Activated gamma-delta T cell treated with Interleukin-2 at 50 U/mL for 16 hours (primary cell): ENCODE measurements around the gene ANKH.

ENCODE experiments used
- DNase-seq: peaks from one replicate; pipeline ENCODE4 v3.0.0-alpha.2; 2020

ANKH gene

GRCh38 chr5:14710313-14710994 lies 161.1 kb downstream of the ANKH start:
- no peak for DNase-seq

DNA sequence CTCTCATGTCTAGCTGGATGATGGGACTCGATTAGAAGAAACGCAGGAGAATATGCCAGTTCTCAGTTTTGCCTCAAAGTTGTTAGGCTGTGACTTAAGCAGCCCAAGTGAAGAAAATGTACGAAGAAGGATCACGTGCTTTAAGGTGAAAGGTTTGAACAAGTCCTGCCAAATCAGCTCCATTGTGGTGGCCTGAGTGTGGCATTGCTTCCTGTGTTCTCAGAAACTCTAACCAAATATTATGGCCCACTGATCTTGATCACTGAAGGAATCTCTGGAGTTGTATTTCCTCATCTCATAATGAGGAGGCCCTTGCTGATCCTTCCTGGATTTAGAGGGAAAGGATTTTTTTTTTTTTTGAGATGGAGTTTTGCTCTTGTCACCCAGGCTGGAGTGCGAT lies 163.0 kb downstream of the ANKH start:
- DNase-seq: no peak

GRCh38 chr5:14707811-14708390 lies 163.7 kb downstream of the ANKH start:
- DNase-seq: no peak

GRCh38 chr5:14706615-14707021 lies 165.0 kb downstream of the ANKH start:
- DNase-seq: peak; percentile 37

- DNase-seq: no peak
Measured at GRCh38 chr5:14705556-14705955, 166.0 kb downstream of the ANKH start.

DNA sequence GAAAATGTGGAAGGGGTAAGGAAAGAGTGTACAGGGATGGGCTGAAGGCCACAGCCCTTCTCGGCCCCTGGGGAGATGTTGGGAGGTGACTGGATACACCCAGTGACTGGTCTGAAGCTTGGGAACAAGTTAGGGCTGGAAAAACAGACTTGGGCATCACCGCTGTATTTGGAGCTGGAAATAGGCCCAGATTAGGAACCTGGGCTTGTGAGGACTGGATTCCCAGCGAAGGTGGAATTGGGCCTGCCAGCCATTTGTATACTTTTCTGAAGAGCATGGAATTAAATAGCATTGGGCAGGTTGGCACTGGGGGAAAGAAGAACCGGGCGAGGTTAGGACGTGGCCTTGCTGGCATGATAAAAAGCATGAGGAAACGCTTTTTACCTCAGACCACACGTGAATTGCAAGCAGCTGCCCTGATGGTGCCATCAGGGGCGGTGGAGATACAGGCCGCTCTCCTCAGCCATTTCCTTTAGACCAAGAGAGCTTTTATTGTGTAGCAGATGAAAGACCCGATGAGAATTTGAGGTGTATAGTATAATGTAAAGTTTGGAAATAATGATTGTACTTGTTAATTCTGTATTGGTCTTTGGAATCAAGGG lies 169.2 kb downstream of the ANKH start:
- DNase-seq: no peak

- DNase-seq: no peak
Measured at GRCh38 chr5:14701556-14701955, 170.0 kb downstream of the ANKH start.

- DNase-seq: no peak
Measured at GRCh38 chr5:14700478-14701436, 170.8 kb downstream of the ANKH start.

GRCh38 chr5:14699807-14700400 lies 171.7 kb downstream of the ANKH start:
- DNase-seq: no peak

GRCh38 chr5:14699159-14699558 lies 172.4 kb downstream of the ANKH start:
- no peak for DNase-seq

DNA sequence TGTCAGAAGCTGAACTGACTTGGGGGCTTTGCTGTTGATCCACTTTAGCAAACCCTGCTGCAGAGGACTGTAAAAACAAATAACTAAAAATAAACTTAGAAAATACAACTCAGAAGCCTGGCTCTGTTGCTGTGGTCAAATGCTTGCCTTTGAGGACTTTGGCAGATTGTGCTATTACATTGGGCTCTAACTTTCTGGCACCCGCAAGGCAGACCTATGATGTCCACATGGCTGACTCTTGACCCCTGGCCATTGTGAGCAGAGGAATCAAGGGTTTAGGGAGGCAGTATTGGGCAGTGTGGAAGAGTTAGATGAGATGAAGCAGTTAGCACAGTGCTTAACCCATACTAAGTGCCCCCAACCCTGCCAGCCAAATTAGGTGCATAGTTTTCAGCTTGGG lies 173.1 kb downstream of the ANKH start:
- DNase-seq: no peak

- no peak for DNase-seq
Measured at GRCh38 chr5:14696851-14697250, 174.7 kb downstream of the ANKH start.

GRCh38 chr5:14696057-14696456 lies 175.5 kb downstream of the ANKH start:
- DNase-seq: no peak

DNA sequence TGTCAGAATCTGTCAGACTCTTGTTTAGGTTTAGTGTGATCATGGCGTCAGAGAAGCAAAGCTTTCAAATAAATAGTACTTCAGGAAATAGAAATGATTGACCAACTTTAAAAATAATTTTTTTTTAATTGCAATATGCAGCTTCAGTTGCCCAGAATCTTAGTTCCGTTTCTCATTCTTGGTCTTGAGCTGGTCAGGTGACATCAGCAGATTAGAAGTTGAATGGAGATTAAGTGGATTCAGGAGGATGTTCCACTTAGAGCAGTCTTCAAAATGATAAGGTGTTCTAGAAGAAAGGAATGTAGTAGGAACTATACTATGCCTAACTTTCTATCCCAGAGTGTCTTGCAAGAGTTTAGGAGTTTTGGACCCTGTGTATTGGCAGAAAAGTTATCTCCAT lies 176.4 kb downstream of the ANKH start:
- DNase-seq: no peak

DNA sequence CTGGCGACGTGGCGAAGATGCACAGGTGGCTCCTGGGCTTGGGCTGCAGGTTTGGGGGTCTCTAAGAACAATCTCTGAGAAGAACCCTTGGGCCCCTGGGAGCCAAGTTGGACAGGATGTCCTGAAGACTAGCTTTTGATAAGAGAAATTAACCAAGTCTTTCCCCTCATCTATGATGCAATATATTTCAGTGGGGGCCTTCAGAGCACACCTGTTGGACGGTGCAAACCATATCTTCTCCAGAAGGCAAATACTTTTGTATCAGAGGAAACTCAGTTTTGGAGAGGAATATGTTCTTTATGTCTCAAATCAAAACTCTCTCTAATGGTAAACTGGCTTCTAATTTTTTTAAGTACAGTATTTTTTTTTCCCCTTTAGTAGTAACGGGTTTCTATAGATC lies 178.5 kb downstream of the ANKH start:
- DNase-seq: no peak

DNA sequence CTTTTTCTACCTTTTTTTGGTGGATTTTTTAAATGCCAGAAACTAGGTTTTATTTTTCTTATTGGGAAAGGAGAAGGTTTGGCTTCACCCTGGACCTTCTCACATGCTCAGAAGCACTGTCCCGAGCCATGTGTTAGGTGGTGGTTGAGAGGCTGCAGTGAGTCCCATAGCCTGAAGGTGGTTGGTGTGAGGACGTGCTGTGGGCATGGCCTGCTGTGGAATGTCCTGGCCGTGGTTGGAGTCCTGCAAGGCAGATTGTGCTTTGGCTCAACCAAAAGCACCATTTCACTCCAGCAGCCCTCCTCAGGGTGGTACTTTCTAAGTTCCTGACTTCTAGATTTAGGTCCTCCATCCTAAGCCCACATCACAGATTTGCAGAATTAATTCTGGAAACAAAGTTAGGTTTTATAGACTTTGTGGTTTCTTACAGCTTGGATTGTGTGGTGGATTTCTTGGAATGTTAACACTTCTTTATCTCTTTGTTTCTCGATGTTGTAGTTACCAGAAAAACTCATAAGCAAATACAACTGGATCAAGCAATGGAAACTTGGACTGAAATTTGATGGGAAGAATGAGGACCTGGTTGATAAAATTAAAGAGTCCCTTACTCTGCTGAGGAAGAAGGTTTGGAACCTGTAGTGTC lies 184.4 kb downstream of the ANKH start:
- no peak for DNase-seq

DNA sequence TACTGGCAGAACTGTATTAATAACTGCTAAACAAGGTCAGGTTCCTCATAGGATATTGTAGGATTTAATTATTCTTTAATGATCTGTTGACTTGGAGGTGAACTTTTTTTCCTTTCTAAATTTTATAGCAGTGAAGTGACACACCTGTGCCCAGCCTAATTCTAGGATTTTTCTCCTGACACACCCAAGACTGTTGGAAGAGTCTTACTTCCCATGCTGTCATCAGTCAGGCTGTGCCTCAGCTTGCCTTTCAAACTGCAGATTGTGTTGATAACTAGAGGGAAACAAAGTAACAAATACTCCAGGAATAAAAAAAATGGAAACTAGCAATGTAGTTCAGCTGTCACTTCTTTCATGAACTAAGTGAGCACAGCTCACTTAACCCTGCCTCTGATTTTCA lies 185.1 kb downstream of the ANKH start:
- DNase-seq: no peak

GRCh38 chr5:14685757-14686156 lies 185.8 kb downstream of the ANKH start:
- peak; percentile 23 for DNase-seq

DNA sequence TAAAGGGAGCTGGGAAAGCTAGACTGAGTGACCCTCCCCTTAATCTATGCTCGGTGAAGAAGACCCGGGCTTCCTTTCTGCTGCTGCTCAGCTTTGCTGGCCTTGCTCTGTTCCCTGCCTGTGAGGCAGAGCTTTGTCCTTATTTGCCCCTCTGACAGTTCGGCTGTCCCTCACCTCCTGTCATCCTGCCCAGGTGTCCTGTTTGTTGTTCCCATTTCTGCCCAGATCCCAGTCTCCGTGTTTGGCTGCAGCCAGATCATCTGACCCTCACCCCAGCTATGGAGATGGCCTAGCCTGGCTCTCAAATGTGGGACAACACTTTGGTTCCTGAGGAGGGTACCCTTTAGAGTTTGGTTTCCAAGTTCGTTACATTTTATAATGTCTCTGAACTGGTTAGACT lies 186.8 kb downstream of the ANKH start:
- DNase-seq: no peak

- no peak for DNase-seq
Measured at GRCh38 chr5:14683906-14684455, 187.6 kb downstream of the ANKH start.

- no peak for DNase-seq
Measured at GRCh38 chr5:14681236-14681752, 190.3 kb downstream of the ANKH start.

DNA sequence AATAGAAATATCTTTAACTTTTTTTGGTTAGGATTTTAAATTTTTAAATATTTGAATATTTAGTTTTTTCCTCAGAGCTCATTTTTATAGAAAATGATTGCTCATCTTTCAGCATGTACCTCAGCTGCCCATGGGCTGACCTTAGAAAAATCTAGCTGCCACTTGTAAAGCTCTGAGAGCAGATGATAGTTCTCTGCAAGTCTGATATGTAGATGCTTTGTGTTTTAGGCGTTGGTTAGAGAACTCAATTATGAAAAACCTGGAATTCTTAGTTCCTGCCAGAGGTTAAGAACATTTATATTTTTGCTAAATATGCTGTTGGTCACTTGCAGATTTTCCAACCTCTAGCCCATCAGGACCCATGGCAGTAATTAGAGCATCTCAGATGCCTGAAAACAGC lies 192.0 kb downstream of the ANKH start:
- DNase-seq: no peak
